Left lobe of liver (tissue), 2 donors: Measurements from ENCODE around the gene ADAMTS6. TPM values are rescaled to one million over a fixed set of nuclear protein-coding genes. Genes with fewer than 3 reads are reported as not detected.

Source experiments
- ATAC-seq: fragments of 200-7000 bp; cut with Tn5 transposase; one replicate; pipeline ENCODE4 v1.9.1; 2020; ENCODE audit warnings: mild to moderate bottlenecking, moderate library complexity
- DNase-seq: peaks from one replicate; pipeline ENCODE4 v3.0.0-alpha.2; 2020; ENCODE audit warnings: low spot score
- total RNA-seq: library from RNA; stranded (reverse); gene quantifications from one replicate; pipeline ENCODE4 v1.2.1, GENCODE V29; 2021
- donor health status: DM: no; HTN: no; CAD: no; lungs with moderate emphysema.
- donor health status: DM: no; HTN: yes; CAD: no.

ADAMTS6 gene
- total RNA-seq, 1 donor from 2014 or later: 0.30 TPM

DNA sequence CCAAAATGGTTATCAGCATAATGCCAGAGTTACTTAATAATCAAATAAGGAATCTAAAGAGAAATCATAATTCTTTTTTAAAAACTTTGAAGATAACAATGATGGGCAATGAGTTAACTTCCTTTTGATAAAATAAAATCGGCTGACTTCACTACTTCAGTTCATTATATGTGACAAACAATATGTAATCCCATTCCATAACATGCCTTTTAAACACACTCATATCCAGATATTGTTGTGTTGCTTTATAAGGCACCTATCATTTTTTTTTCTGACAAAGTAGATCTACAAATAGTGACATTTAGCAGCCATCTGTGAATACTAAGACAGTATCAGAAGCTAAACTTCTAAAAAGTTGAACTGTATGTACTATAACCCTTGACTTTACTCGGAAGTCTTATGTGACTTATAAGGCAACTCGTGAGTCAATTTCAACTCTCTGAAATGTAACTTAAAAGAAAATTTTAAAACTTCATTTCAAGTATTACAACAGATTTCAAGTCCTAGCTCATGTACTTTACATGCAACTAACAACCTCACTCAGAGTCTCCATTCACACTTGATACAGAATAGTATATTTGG lies 7.5 kb downstream of the ADAMTS6 start:
- ATAC-seq (no peak), DNase-seq (no peak)

DNA sequence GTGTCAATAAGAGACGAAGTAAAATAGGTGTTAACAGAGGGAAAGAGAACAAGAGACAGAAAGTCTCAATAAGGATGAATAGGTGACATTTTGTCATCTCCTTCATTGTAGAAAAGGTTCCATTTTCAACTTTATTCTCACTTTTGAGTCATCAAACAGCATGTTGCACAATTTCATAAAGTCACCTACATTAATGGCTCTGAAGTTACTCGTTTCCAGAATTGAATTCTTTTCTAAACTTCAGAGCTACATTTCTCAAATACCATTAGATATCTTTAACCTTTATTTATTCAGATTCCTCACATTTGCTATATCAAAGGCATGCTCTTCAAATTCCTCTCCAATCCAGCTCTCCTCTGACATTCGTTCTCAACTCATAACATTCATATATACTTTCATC lies 13.1 kb downstream of the ADAMTS6 start:
- no peak for ATAC-seq

DNA sequence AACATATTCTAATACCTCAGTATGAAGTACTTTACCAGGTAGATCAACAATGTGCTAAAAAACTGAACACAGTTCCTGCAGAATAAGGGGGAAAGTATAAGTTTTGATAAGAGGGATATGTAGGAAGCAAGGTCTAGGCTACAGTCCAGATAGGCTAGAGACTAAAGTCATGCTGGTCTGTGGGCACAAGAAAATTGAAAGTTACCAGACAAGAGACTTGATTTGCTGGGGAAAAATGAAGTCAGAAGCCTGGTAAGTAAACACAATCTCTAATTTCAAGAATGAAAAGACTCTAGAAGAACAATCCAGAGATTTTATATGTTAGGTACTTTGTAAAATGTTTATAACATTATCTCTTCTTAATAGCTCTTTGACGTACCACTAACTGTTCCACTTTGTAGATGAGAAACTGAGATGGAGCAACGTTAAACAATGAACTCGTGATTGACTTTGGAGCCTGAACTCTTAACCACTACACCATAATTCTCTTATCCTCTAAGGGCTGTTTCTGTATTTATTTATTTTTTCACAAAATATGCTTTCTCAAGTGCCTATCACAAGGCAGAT lies 19.5 kb downstream of the ADAMTS6 start:
- ATAC-seq (no peak), DNase-seq (no peak)

More for the DNA sequence above, 13.1 kb downstream of the ADAMTS6 start:
- DNase-seq: no peak

DNA sequence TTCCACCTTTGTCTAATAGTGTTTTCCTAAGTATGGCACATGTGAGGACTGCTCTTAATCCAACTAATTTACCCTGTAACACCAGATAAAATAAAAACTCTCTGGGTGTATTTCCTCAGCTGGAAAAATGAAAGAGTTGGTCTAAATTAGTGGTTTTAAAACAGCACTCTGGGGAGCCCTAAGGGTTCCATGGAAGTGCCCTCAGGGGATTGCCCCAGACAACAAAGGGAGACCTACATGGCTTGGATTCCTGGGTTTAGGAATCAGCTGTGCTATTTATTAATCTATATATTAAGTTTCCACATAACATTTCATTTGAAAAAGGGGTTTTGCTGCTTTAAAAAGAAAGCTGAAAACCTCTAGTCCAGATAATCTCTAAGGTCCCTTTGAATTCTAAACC lies 20.2 kb downstream of the ADAMTS6 start:
- DNase-seq (no peak), ATAC-seq (no peak)

DNA sequence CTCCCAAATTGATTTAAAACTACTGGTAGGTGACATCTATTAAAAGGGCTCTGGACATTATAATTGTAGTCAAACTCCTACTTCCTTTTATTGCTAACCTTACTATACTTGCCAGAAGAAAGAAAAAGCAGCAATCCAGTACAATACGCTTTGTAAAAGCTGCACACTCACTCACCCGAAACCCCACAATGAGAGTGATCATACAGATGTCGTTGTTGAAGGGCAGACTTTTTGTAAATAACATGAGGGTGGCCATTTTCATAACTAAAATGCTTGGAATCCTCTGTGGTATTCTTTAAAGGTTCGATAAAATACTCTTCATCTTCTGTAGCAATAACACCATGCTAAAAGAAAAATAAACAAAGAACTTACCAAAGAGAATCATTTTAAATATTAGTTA lies 21.7 kb downstream of the ADAMTS6 start:
- ATAC-seq (no peak), DNase-seq (no peak)

- DNase-seq (no peak), ATAC-seq (no peak)
These were observed 26.7 kb downstream of the ADAMTS6 start for GRCh38 chr5:65455064-65455463.

DNA sequence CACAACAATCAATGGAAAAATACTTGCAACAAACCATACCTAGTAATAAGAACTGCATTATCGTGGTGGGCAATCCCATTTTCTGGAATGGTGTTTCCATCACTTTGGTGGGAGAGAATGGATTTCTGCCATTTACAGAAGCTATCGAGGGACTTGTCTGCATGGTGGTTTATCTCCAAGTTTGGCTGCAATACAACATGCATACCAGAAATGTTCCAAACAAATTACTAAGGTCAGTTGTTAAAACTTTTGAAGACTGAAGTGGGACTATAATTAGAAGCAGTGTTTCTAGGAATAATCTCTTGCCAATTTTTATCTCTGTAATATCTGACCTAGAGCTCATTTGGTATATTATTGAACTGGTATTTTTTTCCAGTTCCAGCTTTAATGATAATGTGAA lies 30.3 kb downstream of the ADAMTS6 start:
- DNase-seq (no peak), ATAC-seq (no peak)

- ATAC-seq: no peak
- DNase-seq: no peak
These were observed 35.0 kb downstream of the ADAMTS6 start for GRCh38 chr5:65446682-65447081.

DNA sequence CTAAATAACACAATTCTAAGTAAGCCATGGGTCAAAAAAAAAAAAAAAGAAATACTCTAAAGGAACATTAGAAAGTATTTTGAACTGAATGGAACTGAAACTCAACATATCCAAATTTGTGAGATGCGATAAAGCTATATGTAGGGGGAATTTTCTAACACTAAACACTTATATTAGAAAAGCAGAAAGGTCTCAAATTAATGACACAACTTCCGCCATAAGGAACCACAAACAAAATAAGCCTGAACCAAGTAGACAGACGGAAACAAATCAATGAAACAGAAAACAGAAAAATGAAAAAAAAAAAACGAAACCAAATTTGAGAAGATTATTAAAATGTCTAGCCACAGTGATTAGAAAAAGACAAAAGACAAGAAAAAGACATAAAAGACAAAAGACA lies 39.9 kb downstream of the ADAMTS6 start:
- ATAC-seq: no peak
- DNase-seq: no peak

- no peak for ATAC-seq
- no peak for DNase-seq
These were observed 41.3 kb downstream of the ADAMTS6 start for GRCh38 chr5:65440456-65440855.

GRCh38 chr5:65434122-65434521 lies 47.6 kb downstream of the ADAMTS6 start:
- ATAC-seq (no peak), DNase-seq (no peak)

DNA sequence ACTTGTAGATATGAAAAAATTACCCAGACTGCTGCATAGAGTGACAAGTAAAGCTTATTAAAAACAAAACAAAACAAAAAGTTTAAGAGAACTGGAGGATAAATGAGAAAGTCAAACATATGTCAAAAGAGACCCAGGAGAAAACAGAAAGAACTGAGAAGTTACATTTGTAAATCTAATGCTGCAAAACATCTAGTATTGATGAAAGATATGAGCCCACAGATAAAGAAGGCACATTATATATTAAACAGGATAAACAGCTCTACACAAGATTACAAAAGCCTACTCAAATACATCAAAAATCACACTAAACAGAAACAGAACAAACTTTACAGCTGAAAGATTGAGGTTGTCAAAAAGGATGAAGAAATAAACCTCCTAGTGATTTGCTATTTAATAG lies 55.1 kb downstream of the ADAMTS6 start:
- ATAC-seq: no peak
- DNase-seq: no peak

GRCh38 chr5:65423623-65424022 lies 58.1 kb downstream of the ADAMTS6 start:
- ATAC-seq: no peak
- DNase-seq: no peak

- no peak for ATAC-seq
These were observed 63.1 kb downstream of the ADAMTS6 start for GRCh38 chr5:65418661-65419060.

GRCh38 chr5:65413822-65414221 lies 67.9 kb downstream of the ADAMTS6 start:
- ATAC-seq: no peak
- no peak for DNase-seq

More at GRCh38 chr5:65418661-65419060, 63.1 kb downstream of the ADAMTS6 start:
- DNase-seq: no peak

DNA sequence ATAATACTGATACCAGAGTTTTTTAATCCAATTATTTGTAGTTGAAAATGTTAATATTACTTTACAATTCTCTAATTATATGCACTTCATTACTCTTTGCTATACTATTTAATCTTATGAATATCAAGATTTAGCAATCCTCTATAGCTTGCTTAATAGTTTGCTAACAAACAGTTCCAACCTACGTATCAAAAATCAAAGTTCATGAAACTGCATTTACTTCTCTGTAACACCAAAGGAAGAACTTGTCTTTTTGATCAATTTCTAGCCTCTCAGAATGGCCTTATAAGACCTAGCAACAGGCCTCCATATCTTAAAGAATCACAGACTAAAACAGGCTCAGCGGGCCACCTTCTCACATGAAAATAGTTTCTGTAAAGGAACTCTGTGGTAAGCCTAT lies 68.9 kb downstream of the ADAMTS6 start:
- ATAC-seq (peak; percentile 53), DNase-seq (no peak)

DNA sequence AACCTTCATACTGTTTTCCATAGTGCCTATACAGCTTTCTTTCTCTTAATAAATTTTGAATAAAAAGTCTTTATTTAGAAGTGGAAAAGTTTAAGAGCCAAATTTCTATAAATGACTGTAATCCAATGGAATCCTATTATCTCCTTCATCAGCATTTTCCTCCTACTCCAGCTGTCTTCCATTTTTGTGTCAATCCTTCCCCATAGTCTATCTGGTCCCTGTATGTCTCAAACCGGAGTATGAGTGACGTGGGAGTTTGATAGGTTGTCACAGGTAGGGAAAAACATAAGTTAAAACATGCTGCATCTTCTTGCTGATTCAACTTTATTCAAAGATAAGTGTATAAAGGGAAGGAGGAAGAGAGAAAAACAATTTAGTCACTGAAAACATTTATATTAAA lies 70.4 kb downstream of the ADAMTS6 start:
- DNase-seq (no peak), ATAC-seq (no peak)

- DNase-seq (no peak), ATAC-seq (no peak)
These were observed 86.1 kb downstream of the ADAMTS6 start for GRCh38 chr5:65395526-65396155.

DNA sequence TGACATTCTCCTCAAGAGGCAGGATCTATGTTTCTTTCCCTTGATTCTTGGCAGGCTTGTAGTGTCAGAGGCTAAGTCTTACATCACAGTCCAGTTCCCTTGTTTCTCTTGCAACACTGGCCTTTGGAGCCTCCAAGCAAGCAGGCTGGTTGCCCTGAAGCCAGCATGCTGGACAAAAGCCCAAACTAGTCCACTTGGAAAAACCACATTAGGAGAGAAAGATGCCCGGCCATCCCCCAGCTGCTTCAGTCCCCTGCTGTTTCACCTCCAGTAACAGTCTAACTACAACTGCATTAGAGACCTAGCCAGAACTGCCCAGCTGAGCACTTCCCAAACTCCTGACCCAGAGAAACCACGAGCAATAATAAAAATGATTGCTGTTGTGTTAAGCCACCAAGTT lies 87.6 kb downstream of the ADAMTS6 start:
- ATAC-seq: peak; percentile 97
- DNase-seq: peak; percentile 86

DNA sequence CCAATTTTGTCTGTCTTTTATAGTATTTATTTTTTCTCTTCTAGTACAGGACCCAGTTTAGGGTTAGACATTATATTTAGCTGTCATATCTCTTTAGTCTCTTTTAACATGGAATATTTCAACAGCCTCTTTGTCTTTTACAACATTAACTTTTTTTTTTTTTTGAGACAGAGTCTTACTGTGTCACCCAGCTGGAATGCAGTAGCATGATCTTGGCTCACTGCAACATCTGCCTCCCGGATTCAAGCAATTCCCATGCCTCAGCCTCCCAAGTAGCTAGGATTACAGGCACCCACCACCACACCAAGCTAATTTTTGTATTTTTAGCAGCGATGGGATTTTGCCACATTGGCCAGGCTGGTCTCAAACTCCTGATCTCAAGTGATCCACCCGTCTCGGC lies 90.1 kb downstream of the ADAMTS6 start:
- no peak for DNase-seq
- ATAC-seq: no peak

DNA sequence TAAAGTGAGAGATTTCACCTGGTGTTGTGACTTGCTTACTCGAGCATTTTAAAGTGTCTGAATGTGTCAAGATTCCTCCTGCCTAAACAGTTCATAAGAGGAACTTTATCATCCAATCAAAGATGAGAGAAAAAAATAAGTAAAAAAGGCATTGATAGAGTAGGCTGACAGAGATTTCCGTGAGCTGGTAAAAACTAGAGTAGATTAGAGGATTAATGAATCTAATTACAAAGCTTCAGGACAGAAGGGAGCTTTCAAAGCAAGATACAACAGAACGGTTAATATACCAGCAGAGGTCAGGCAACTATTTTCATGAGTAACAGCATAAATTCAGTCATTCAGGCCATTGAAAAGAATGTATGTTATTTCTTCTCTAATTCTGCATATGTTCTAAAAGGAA lies 91.5 kb downstream of the ADAMTS6 start:
- no peak for ATAC-seq
- DNase-seq: no peak

- no peak for DNase-seq
- ATAC-seq: no peak
These were observed 97.9 kb downstream of the ADAMTS6 start for GRCh38 chr5:65383859-65384258.

DNA sequence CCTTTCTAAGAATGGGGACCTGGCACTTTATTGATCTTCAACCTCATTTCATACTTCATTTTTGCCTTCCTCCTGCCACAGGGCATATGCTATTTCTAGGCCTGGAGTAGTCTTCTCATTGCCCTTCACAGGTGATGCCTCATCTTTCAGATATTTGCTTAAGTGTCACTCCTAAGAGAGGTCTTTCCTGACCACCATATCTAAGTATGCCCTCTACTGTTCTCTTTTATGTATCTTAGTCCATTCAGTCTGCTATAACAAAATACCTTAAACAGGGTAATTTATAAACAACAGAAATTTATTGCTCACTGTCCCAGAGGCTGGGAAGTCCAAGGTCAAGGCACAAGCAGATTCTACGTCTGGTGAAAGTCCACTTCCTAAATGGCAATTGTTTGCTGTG lies 99.1 kb downstream of the ADAMTS6 start:
- no peak for DNase-seq
- no peak for ATAC-seq
